MM.1S (cell line): ENCODE data around the gene WDR37.

Experiments used
- EZH2phosphoT487 ChIP-seq: fragments of 300-600 bp; sonication (generic); IDR thresholded peaks from 2 replicates; pipeline ENCODE4 v1.6.1; 2018; ENCODE audit warnings: antibody characterized with exemption, low read length
- TF ChIP-seq, protein P1 (sequence below): fragments of 300-600 bp; sonication (generic); IDR thresholded peaks from 2 replicates; pipeline ENCODE4 v1.5.1; 2016; ENCODE audit warnings: antibody characterized with exemption, low read length, mixed read lengths

DNA sequence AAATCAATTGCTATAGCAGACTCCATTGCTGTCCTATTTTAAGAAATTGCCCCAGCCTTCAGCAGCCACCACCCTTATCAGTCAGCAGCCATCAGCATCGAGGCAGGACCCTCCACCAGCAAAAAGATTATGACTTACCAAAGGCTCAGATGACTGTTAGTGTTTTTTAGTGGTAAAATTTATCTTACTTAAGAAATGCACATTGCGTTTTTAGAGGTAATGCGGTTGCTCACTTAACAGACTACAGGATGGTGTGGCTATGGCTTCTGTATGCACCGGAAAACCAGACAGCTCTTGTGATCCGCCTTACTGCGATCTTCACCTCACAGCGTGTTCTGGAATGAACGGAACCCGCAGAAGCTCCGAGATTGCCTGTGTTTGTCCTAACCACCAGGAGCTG is 58.1 kb downstream of the WDR37 start:
- TF ChIP-seq, protein P1, sequence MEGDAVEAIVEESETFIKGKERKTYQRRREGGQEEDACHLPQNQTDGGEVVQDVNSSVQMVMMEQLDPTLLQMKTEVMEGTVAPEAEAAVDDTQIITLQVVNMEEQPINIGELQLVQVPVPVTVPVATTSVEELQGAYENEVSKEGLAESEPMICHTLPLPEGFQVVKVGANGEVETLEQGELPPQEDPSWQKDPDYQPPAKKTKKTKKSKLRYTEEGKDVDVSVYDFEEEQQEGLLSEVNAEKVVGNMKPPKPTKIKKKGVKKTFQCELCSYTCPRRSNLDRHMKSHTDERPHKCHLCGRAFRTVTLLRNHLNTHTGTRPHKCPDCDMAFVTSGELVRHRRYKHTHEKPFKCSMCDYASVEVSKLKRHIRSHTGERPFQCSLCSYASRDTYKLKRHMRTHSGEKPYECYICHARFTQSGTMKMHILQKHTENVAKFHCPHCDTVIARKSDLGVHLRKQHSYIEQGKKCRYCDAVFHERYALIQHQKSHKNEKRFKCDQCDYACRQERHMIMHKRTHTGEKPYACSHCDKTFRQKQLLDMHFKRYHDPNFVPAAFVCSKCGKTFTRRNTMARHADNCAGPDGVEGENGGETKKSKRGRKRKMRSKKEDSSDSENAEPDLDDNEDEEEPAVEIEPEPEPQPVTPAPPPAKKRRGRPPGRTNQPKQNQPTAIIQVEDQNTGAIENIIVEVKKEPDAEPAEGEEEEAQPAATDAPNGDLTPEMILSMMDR: no peak
- no peak for TF ChIP-seq EZH2phosphoT487
